ENCODE measurements around the gene ENDOD1.
"Not testable (repeated sequence)": the region's sequence is repeated elsewhere in the genome, so short reads cannot be mapped to it uniquely, and the experiment has no call there.

ENDOD1 gene, protein sequence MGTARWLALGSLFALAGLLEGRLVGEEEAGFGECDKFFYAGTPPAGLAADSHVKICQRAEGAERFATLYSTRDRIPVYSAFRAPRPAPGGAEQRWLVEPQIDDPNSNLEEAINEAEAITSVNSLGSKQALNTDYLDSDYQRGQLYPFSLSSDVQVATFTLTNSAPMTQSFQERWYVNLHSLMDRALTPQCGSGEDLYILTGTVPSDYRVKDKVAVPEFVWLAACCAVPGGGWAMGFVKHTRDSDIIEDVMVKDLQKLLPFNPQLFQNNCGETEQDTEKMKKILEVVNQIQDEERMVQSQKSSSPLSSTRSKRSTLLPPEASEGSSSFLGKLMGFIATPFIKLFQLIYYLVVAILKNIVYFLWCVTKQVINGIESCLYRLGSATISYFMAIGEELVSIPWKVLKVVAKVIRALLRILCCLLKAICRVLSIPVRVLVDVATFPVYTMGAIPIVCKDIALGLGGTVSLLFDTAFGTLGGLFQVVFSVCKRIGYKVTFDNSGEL

DNA sequence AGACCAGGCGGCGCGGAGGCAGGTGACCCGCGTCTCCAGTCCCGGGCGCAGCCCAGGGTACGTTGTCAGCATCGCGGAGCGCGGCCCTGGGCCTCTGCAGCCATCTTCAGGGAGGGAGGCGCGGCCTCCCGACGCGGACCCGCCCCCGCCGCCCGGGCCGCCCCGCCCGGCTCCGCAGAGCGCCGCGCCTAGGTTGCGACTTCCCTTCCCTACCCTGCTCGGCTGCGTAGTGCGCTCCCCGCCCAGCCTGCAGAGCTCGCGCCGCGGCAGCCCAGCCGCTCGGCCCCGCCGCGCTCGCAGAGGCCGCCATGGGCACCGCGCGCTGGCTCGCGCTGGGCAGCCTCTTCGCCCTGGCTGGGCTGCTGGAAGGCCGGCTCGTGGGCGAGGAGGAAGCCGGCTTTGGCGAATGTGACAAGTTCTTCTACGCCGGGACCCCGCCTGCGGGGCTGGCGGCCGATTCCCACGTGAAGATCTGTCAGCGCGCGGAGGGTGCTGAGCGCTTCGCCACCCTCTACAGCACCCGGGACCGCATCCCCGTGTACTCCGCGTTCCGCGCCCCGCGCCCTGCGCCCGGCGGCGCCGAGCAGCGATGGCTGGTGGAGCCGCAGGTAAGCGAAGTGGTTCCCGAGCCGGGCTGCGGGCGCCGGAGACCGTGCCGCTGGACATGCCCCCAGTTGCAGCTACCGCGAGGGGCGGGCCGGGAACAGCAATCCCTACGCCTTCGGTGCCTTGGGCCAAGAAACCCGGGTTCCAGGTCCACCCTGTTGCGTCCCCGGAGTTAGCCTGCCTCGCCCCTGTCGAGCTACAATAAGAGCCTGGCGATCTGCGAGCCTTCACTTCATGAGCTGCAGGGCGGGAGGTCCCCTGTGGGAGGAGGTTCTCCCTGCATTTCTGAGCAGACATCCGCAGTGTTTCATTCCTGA is at the start of gene ENDOD1:
Gene ENDOD1 (plus strand): TSS at position 227 of the 923 bp plus-strand sequence. CDS start 82 bp downstream, at position 309.
- peak; percentile 92 for DNase-seq

DNA sequence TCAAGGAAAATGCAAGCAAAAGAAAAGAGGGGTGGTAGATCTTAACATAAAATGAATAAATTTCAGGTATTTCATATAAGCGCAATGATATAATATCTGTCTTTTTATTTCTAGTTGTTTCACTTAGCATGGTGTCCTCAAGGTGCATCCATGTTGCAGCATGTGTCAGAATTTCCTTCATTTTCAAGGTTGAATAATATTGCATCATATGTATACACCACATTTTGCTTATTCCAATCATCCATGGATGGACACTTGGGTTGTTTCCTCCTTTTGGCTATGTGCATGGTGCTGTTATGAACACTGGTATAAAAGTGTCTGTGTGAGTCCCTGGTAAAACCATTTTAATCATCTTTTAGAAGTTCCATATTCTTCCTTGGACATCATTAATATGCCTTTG is 47.4 kb upstream of the ENDOD1 start:
- no peak for DNase-seq

DNA sequence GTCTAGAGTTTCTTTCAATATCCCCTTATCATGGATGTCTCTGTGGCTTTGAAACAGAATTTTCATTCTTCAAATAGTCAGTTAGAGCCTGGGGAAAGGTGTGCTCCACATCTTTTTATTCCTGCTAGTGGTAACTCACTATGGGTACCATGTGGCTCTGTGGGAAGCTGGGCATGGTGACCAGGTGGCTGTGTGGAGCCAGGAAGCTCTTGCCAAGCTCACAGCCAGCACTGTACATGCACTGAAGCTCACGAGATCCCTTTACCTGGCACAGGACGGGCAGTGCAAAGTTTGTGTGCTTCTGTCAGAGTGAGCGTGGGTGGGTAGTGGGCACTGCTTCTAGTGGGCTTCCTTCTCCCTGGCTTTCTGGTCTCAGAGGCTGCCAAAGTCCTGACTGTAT is 46.7 kb upstream of the ENDOD1 start:
- DNase-seq: no peak

DNA sequence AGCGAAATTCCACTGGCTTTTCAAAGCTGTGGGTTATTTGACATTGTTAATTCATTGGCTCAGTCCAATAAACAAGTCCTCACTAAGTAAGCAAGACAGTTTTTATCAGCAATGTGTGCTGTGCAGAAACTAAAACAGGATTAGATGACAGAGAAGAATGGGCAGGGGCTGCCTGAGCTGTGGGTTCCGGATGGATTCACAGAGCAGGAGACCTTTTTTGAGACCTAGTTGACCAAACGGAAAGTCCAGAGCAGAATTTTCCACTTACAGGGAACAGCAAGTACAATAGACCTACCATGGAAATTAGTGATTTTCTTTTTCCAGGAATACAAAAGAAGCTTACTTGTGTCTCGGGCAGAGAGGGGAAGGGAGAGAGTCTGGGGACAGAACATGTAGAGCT is 45.6 kb upstream of the ENDOD1 start:
- DNase-seq: no peak

DNA sequence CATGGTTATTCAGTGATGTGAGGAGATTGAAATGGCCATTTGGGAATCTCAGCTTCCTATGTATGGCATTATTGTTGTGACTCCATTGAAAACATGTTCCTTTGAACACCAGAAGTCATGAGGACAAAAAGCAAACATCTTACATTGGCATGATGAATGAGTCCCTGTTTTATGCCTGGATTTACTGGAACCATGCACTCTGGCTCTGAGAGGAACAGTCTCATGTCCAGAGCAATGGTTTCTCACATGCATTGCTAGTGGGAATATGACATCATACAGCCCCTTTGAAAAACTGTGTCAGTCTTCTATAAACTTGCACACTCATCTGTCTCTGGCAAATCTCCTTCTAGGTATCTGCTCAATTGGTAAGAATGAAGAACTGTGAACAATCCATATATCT is 43.8 kb upstream of the ENDOD1 start:
- no peak for DNase-seq

DNA sequence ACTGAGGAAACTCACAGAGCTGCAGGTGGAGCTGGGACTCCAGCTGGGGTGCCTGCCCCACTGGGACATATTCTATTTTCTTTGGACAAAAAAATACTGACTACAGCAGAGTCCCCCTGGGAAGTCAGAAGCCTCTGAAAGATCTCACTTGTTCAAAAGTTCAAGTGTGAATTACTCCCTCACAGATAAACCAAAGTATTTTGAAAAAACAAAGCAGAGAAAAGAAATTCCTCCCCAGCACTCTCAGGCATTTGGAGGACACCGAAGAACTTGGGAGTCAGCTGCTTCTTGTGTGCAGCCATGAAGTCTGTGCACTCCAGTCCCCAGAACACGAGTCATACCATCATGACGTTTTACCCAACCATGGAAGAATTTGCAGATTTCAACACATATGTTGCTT is 40.5 kb upstream of the ENDOD1 start, which contains the start of gene KDM4F:
Gene KDM4F (plus strand): TSS at position 301 of the 400 bp plus-strand sequence.
- DNase-seq: not testable (repeated sequence)

DNA sequence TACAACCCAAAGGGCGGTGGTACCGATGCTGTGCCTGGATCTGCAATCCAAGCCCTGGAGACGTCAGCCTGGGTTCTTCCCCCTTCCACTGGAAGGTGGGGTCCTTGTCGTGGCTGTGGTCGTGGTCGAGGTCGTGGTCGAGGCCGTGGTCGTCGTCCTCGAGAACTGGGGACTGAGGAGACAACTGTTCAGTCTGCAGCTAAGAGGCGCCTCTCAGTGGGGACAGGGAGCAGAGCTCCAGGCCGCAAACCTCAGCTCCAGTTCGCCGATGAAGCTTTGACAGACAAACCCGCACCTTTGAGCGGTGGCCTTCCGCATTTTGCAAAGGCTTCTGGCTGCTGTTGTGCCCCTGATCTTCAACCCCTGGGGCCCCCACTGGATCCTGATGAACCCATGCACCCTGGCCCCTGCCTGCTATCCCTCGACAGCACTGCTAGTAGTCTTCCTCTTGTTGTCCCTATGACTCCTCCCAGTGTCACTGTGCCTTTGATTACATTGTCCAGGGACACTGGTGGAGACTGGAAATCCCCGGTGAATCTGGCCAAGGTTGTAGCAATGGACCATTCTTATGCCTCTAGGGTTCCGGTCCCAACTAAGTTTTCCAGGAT is 38.9 kb upstream of the ENDOD1 start:
- no peak for DNase-seq

DNA sequence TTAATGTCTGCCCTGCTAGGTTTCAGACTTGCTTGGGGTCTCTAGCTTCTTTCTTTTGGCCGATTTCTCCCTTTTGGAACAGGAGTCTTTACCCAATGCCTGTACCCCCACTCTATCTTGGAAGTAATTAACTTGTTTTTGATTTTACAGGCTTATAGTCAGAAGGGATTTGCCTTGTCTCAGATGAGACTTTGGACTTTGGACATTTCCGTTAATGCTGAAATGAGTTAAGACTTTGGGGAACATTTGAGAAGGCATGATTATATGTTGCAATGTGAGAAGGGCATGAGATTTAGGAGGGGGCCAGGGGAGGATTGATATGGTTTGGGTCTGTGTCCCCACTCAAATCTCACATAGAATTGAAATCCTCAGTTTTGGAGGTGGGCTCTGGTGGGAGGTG is 35.3 kb upstream of the ENDOD1 start:
- no peak for DNase-seq

DNA sequence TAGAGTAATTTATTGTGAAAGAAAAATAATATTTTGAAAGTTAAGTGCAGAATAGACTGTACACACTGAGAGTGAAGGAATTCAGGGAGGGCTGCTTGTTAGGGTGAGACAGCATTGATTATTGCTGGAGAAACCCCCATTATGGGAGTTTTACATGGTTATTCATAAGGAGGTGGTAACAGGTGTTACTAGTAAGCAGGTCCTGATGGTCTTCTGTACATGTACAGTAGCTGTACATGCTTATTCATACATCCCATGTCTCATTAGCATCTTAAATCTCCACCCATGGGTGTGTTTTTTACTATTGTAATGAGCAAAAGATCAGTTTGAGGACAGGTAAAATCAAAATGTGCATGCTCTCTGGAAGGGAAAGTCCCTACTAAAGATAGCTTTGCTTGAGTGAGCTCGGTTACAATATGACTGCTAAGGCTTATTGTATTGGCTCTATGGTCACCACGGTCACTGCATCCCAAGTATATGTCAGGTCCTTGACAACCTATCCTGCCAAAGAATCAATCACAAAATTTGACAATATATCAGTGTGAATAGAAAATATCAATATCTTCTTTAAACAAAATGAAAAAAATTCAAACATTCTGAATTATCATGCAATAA is 34.3 kb upstream of the ENDOD1 start:
- no peak for DNase-seq

DNA sequence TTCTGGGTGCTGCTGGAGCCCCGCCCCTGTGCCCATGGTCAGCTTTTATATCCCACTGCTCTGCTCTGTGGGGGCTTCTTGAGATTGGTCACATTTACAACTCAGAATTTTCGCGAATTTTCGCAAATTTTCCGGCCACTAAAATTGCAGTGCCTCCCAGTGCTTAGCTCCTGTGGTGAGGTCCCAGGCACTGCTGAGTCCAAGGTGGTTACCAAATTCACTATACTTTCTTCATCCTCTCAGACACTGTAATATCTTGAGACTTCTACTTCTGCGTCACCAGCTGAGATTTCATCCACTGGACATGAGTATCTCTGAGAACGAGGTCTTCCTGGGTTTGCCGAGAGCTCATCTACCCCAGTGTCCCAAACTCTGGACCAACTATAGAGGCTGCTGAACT is 31.7 kb upstream of the ENDOD1 start:
- DNase-seq: no peak

DNA sequence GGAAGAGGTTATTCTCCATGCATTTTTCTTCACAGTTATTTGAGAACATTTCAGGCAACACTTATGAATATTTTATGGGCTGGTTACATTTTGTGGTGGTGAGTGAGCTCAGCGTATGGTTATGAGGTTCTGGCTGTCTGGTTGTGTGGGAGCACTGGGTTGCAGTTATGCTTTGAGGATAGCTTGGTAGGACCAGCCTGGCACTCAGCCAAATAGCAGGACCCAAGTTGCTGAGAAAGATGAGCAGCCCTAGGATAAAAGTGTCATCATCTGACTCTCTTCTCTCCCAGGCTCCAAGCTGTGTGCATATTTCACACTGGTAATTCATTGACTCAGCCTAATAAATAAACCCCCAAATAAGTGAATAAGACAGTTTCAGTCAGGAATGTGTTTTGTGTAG is 31.0 kb upstream of the ENDOD1 start:
- DNase-seq: no peak

DNA sequence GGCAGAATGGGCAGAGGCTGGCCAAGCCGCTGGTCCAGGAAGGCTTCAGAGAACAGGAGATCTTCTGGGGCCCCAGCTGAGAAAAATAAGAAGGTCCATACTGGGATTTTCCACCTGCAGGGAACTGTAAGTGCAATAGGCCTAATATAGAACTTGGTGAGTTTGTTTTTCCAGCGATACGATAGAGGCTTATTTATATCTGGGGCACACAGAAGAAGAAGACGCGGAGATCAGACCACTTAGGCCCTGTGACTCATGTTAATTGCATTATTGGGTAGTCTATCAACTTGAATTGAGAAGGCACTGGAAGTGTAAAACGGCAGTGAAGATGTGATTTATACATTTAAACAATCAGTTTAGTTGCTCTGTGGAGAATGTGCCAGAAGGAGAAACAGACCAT is 30.6 kb upstream of the ENDOD1 start:
- DNase-seq: no peak

DNA sequence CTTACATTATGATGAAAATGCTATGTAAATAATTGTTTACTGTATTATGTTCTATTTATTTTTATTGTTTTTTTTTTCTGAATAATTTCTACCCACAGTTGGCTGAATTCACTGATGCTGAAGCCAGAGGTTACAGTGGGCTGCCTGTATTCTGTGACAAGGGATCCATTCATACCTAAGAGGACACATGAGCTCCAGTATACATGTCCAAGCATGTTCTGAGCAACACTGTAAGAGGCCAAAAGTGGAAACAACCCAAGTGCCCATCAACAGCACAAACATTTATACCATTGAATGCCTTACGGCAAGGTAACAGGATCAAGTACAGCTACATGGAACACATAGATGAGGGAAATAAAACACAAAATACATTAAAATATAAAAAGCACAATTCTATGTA is 24.3 kb upstream of the ENDOD1 start:
- DNase-seq: no peak

DNA sequence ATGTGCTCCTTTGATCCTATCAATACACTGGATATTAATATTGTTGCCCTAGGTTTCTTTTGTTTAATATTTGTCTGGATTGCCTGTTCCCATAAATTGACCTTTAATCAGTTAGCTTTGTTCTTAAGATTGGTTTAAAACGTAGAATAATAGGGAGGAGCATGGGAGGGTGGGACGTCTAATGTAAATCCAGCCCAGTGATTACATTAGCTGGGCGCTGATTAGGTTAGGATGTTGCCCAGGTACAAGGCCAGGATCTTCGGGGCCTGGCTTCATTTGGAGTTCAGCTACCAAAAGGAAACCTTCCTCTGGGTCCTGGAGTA is 23.0 kb upstream of the ENDOD1 start, which contains the start of gene SRSF8:
Gene SRSF8 (plus strand): TSS at position 204 of the 323 bp plus-strand sequence. CDS start 308 bp downstream, outside the sequence.
- no peak for DNase-seq

DNA sequence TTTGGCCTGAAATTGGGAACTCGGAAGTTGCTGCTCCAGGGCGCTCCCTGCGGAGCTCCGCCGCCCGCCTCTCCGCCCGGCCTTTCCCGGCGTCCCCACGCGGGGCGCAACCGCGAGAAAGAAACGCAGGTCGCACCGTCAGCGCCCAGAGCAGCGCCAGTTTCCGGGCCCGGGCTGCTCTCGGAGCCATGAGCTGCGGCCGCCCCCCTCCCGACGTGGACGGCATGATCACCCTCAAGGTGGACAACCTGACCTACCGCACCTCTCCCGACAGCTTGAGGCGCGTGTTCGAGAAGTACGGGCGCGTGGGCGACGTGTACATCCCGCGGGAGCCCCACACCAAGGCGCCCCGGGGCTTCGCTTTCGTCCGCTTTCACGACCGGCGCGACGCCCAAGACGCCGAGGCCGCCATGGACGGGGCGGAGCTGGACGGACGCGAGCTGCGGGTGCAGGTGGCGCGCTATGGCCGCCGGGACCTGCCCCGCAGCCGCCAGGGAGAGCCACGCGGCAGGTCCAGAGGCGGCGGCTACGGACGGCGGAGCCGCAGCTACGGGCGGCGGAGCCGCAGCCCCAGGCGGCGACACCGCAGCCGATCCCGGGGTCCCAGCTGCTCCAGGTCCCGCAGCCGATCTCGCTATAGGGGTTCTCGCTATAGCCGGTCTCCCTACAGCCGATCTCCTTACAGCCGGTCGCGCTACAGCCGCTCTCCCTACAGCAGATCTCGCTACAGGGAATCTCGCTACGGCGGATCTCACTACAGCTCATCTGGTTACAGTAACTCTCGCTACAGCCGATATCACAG is 22.4 kb upstream of the ENDOD1 start:
- peak; percentile 84 for DNase-seq

DNA sequence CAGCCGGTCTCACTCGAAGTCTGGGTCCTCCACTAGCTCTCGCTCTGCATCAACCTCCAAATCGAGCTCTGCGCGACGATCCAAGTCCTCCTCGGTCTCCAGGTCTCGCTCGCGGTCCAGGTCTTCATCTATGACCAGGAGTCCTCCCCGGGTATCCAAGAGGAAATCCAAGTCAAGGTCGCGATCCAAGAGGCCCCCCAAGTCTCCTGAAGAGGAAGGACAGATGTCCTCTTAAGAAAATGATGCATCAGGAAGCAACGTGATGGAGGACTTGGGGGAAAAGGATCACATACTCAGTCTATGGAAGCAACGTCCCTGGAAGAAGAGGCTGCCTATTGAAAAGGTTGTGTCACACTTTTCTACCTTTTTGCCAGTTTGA is 21.8 kb upstream of the ENDOD1 start:
- DNase-seq: no peak

DNA sequence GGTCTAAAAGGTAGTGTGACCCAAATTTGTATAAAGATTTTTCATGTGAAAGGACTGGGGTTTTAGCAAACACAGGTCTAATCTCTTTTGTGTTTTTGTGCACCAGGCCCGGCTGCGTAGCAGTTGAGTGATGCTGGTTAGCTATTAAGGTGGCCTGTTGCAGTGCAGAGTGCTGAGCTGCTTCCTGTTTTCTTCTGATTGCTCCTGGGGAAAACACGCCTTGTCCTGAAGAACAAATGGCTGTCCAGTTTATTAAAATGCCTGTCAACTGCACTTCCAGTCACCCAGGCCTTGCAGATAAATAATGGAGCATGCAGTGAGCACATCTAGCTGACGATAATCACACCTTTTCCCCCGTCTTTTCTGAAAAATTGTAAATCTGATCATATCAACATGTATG is 21.1 kb upstream of the ENDOD1 start:
- peak; percentile 91 for DNase-seq

DNA sequence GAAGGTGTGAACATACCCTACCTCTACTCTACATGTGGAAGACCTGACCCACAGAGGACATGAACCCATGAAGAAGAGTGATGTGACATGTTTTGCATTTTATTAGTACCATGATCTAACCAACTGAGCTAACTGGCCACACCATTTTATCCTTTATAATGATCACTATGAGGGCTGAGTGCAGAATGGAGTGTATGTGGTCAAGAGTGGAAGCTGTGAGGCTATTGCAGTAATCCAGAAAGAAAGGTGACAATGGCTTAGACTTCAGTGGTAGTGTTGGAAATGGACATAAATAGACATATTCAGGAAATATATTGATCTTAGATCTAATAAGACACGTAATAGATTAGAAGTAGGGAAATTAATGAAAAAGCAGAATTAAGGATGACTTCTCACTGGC is 19.2 kb upstream of the ENDOD1 start:
- DNase-seq: no peak

DNA sequence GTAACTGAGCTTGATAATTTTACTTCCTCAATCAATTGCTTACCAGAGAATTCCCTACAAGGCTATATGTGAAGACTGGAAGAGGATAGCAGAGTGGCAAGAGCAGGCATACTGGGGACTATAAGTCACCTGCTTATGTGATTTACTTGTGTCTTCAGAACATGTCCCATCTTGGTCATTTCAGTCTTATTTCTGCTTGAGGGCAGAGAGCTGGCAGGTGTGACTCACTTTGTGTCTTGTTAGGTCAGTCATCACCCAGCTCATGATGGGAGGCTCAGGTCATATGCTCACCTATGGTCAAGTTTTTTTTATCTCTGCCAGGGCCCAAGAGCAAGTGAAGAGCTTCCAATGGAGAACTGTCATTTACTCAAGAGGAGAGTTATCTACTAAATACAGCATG is 16.7 kb upstream of the ENDOD1 start:
- peak; percentile 11 for DNase-seq

DNA sequence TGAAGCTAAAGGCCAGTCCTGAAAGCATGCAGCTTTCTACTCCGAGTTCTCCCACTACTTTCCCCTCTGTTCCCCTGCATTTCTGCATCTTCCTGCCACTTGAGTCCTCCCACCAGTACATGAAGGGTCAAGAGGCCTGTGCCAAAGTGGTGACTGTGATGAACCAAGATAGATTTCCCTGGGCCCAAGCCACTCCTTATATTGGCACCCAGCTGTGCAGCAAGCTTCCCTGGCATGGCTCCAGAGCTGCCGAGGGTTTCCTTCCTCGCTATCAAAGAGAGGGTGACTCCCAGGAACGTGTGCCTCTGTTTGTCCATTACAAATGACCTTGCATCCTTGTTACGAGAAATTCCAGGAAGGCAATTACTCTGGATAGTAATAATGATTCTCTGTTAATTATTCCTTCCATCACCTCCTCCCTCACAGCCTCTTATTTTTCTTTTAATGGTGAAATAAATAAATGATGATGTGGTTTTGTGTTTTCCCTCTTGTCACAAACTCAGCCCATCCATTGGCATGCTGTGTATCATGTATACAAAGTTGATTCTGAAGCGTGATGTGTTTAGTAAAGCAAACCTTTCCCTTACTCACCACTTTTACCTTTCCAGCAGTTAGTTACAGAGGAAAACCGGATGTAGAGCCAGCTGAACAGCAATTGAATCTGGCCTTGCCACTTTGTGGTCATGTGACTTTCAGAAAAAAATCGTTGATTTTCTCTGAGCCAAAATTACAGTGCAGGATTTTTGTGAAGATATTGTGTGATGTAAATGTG is 14.7 kb upstream of the ENDOD1 start:
- DNase-seq: no peak

DNA sequence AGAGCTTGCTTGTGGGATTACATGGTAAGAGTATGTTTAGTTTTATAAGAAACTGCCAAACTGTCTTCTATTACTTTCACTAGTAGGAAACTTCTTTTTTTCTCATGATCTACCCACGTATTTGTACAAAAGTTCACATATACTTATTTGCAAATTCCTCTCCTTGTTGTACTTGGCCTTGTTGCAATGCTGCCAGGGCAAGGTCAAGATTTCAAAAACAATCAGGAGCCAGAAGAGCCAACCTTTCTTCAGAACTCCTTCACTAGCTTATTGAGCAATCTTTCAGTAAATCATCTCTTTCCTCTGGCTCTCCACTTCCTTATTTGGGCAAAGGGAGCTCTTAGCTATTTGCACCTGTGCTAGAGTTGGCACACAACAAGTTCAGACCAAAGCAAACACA is 13.2 kb upstream of the ENDOD1 start:
- no peak for DNase-seq
